SK-N-SH (cell line): Measurements from ENCODE around the gene CDAN1. TPM values are rescaled to one million over a fixed set of nuclear protein-coding genes. Genes with fewer than 3 reads are reported as not detected.

ENCODE experiments used
- CTCF ChIA-PET: fragments of 300-600, 350-600 bp; formaldehyde crosslinking; extraction: SDS; loops from one replicate; lab custom pipeline; 2021; lab: Yijun Ruan, JAX
- POLR2A ChIA-PET: fragments of 350-600 bp; sonication (Branson Sonifier 250); formaldehyde crosslinking; extraction: SDS; loops from one replicate; lab custom pipeline; 2020; ENCODE audit warnings: antibody characterized with exemption, inconsistent platforms; lab: Yijun Ruan, JAX
- DNase-seq: peaks from one replicate; pipeline ENCODE4 v3.0.0; 2012
- H2AFZ ChIP-seq: fragments of 200-600 bp; sonication (generic); 2 replicates; pipeline ENCODE4 v1.8.1; 2016; ENCODE audit warnings: antibody characterized with exemption, mild to moderate bottlenecking, low read depth
- H3F3A ChIP-seq: fragments of 200-600 bp; sonication (generic); replicated peaks from 2 replicates; pipeline ENCODE3; 2016; ENCODE audit warnings: antibody characterized with exemption, mild to moderate bottlenecking; ENCODE audit not compliant: insufficient read depth
- H3K27ac ChIP-seq, 2 experiments: fragments of 200-500 bp in 1 of 2; fragments of 200-600 bp in 1 of 2; sonication (Bioruptor generic) in 1 of 2; sonication (generic), shearing (Covaris generic) in 1 of 2; 2 replicates each; pipeline versions ENCODE4 v1.5.1 to v1.6.1; 2014 to 2016; ENCODE audit warnings: low read depth in 2 of 2, inconsistent platforms in 1 of 2, low read length in 1 of 2, mild to moderate bottlenecking in 1 of 2, mixed read lengths in 1 of 2
- H3K27me3 ChIP-seq: fragments of 200-600 bp; sonication (generic), shearing (Covaris generic); 2 replicates; pipeline ENCODE4 v1.6.1; 2016; ENCODE audit warnings: mixed run types; ENCODE audit not compliant: insufficient read depth
- H3K36me3 ChIP-seq, 2 experiments: fragments of 200-500 bp in 1 of 2; fragments of 200-600 bp in 1 of 2; sonication (Bioruptor generic) in 1 of 2; sonication (generic) in 1 of 2; replicated peaks in 1 of 2; 2 replicates each; pipeline versions ENCODE3 to v1.5.1; 2014 to 2016; ENCODE audit warnings: low read length in 1 of 2, mild to moderate bottlenecking in 1 of 2; ENCODE audit not compliant: insufficient read depth in 2 of 2, control insufficient read depth in 1 of 2
- H3K4me1 ChIP-seq, 2 experiments: fragments of 200-500 bp in 1 of 2; fragments of 200-600 bp in 1 of 2; sonication (Bioruptor generic) in 1 of 2; sonication (generic), shearing (Covaris generic) in 1 of 2; 2 replicates each; pipeline versions ENCODE4 v1.5.1 to v1.6.1; 2014 to 2016; ENCODE audit warnings: low read depth in 1 of 2, low read length in 1 of 2, mixed run types in 1 of 2; ENCODE audit not compliant: insufficient read depth in 2 of 2, control insufficient read depth in 1 of 2
- H3K4me2 ChIP-seq: fragments of 200-600 bp; sonication (generic), shearing (Covaris generic); 2 replicates; pipeline ENCODE4 v1.6.1; 2017; ENCODE audit warnings: mixed run types
- H3K4me3 ChIP-seq, 2 experiments: fragments of 200-500 bp in 1 of 2; fragments of 200-600 bp in 1 of 2; sonication (Bioruptor generic) in 1 of 2; sonication (generic), shearing (Covaris generic) in 1 of 2; 2 replicates each; pipeline versions ENCODE4 v1.5.1 to v1.8.1; 2014 to 2016; ENCODE audit warnings: low read depth in 2 of 2, inconsistent platforms in 1 of 2, low read length in 1 of 2, mild to moderate bottlenecking in 1 of 2, mixed read lengths in 1 of 2, moderate library complexity in 1 of 2
- H3K79me2 ChIP-seq: fragments of 200-600 bp; sonication (generic); 2 replicates; pipeline ENCODE4 v1.8.1; 2017; ENCODE audit warnings: mild to moderate bottlenecking; ENCODE audit not compliant: insufficient read depth
- H3K9ac ChIP-seq: fragments of 200-600 bp; sonication (generic); 2 replicates; pipeline ENCODE4 v1.6.1; 2017; ENCODE audit warnings: mixed run types
- H3K9me2 ChIP-seq: fragments of 200-600 bp; sonication (generic); 2 replicates; pipeline ENCODE4 v1.6.1; 2017; ENCODE audit warnings: mixed run types
- H3K9me3 ChIP-seq: fragments of 200-600 bp; sonication (generic); 2 replicates; pipeline ENCODE4 v1.6.1; 2017; ENCODE audit warnings: mixed run types, mild to moderate bottlenecking, moderate library complexity
- H4K20me1 ChIP-seq: fragments of 200-600 bp; sonication (generic); 2 replicates; pipeline ENCODE4 v1.6.1; 2017; ENCODE audit warnings: mild to moderate bottlenecking, mixed run types; ENCODE audit not compliant: insufficient read depth
- CHD2 ChIP-seq: fragments of 150-350 bp; IDR thresholded peaks from 2 replicates; pipeline ENCODE4 v1.6.1; 2018; ENCODE audit warnings: low read length; ENCODE audit not compliant: partially characterized antibody
- FOSL2 ChIP-seq: IDR thresholded peaks from 2 replicates; pipeline ENCODE4 v1.4.0; 2012; ENCODE audit warnings: low read depth, mild to moderate bottlenecking, moderate library complexity, borderline replicate concordance
- FOXJ3 ChIP-seq: sonication (generic); formaldehyde crosslinking; IDR thresholded peaks from 2 replicates; pipeline ENCODE4 v1.5.1; 2020; ENCODE audit warnings: mild to moderate bottlenecking, missing genetic modification reagents
- FOXM1 ChIP-seq: IDR thresholded peaks from 2 replicates; pipeline ENCODE4 v1.4.0; 2012; ENCODE audit warnings: low read depth, mild to moderate bottlenecking
- NFIC ChIP-seq: IDR thresholded peaks from 2 replicates; pipeline ENCODE4 v1.4.0; 2012; ENCODE audit warnings: borderline replicate concordance
- RAD21 ChIP-seq: IDR thresholded peaks from 2 replicates; pipeline ENCODE4 v1.6.1; 2012; ENCODE audit warnings: mild to moderate bottlenecking, low read length
- RFX5 ChIP-seq: IDR thresholded peaks from 2 replicates; pipeline ENCODE4 v1.6.1; 2012; ENCODE audit warnings: mild to moderate bottlenecking, improper control_type of control experiment, low read length
- TCF12 ChIP-seq: IDR thresholded peaks from 2 replicates; pipeline ENCODE4 v1.4.0; 2012
- WGBS: methylation state at CpG from one replicate; pipeline ENCODE4 v1.1.6; 2017; ENCODE audit warnings: low lambda C conversion rate; 5-methylcytosine and 5-hydroxymethylcytosine counted together
- polyA plus RNA-seq, 3 experiments: library from polyadenylated mRNA; depleted of rRNA; stranded (reverse); fragments of >200 nt; gene quantifications; 2 replicates each; pipeline ENCODE4 v1.2.3, GENCODE V29; 2012
- TF ChIP-seq, protein P1 (sequence below): fragments of 150-350 bp; IDR thresholded peaks from 2 replicates; pipeline ENCODE4 v1.6.1; 2016; ENCODE audit warnings: mild to moderate bottlenecking, low read depth, low read length
- TF ChIP-seq, protein P2 (sequence below): fragments of 150-350 bp; IDR thresholded peaks from 2 replicates; pipeline ENCODE4 v1.6.1; 2017; ENCODE audit warnings: antibody characterized with exemption, low read length, low read depth, borderline replicate concordance
- TF ChIP-seq, protein P3 (sequence below): IDR thresholded peaks from 2 replicates; pipeline ENCODE4 v1.4.0; 2012; ENCODE audit warnings: low read depth, borderline replicate concordance
- TF ChIP-seq, protein P4 (sequence below): IDR thresholded peaks from 2 replicates; pipeline ENCODE4; 2012

CDAN1 gene
- polyA plus RNA-seq, 1 of the 3 experiments (the other 2 are of a cell fraction): 6.2 TPM

DNA sequence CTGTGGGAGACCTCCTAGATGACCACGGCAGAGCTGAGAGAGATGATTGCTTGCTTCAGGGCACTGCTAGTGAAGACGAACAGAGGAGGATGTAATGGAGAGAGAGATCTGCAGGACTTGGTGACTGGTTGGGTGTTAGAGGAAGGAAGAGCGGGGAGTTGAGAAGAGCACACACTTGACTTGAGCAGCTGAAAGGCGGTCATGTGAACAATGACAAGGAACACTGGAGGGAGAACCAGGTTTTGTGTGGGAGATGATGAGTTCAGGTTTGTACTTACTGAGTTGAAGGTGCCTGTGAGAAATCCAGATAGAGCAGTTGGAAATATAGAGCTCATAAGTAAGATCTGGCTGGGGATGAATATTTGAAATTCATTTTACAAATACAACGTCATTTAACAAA lies 40.3 kb downstream of the CDAN1 start:
- Histone ChIP-seq H3K4me2 (no peak overlapping the region), H3K9me2 (no peaks in the 10 kb centered on the region), H4K20me1 (no peaks in the 10 kb centered on the region), H3K9ac (no peak overlapping the region), H3K9me3 (no peaks in the 10 kb centered on the region), H3F3A (peaks cover 4% of the 10 kb centered on the region), H3K4me1 (peaks cover 0 to 2% of the 10 kb centered on the region in 2 experiments; a peak in 1 of 4 replicates), H3K27ac (no peak overlapping the region), H3K79me2 (peaks cover 4% of the 10 kb centered on the region; the same call in 1 of the 2 replicates), H3K27me3 (no peaks in the 10 kb centered on the region), H3K4me3 (no peak overlapping the region), H3K36me3 (peaks cover 12 to 26% of the 10 kb centered on the region in 2 experiments), H2AFZ (no peak overlapping the region)
- CTCF ChIA-PET: interaction anchor here (4.6 to 4.8 kb wide), 2 partner anchors 8 to 230 kb away, joined by 20 to 25 read pairs; no protein-coding TSS in a partner anchor
- 88% methylated on average over 5 of the region's 5 CpGs for WGBS
- POLR2A ChIA-PET: no interaction called here
- TF ChIP-seq, protein P1, sequence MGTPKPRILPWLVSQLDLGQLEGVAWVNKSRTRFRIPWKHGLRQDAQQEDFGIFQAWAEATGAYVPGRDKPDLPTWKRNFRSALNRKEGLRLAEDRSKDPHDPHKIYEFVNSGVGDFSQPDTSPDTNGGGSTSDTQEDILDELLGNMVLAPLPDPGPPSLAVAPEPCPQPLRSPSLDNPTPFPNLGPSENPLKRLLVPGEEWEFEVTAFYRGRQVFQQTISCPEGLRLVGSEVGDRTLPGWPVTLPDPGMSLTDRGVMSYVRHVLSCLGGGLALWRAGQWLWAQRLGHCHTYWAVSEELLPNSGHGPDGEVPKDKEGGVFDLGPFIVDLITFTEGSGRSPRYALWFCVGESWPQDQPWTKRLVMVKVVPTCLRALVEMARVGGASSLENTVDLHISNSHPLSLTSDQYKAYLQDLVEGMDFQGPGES: no peak
- TF ChIP-seq TCF12: no peak
- no peak for TF ChIP-seq FOXJ3
- no peak for TF ChIP-seq RAD21
- TF ChIP-seq, protein P2, sequence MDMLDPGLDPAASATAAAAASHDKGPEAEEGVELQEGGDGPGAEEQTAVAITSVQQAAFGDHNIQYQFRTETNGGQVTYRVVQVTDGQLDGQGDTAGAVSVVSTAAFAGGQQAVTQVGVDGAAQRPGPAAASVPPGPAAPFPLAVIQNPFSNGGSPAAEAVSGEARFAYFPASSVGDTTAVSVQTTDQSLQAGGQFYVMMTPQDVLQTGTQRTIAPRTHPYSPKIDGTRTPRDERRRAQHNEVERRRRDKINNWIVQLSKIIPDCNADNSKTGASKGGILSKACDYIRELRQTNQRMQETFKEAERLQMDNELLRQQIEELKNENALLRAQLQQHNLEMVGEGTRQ: no peak
- TF ChIP-seq FOXM1: no peak
- TF ChIP-seq CHD2: no peak
- TF ChIP-seq, protein P3, sequence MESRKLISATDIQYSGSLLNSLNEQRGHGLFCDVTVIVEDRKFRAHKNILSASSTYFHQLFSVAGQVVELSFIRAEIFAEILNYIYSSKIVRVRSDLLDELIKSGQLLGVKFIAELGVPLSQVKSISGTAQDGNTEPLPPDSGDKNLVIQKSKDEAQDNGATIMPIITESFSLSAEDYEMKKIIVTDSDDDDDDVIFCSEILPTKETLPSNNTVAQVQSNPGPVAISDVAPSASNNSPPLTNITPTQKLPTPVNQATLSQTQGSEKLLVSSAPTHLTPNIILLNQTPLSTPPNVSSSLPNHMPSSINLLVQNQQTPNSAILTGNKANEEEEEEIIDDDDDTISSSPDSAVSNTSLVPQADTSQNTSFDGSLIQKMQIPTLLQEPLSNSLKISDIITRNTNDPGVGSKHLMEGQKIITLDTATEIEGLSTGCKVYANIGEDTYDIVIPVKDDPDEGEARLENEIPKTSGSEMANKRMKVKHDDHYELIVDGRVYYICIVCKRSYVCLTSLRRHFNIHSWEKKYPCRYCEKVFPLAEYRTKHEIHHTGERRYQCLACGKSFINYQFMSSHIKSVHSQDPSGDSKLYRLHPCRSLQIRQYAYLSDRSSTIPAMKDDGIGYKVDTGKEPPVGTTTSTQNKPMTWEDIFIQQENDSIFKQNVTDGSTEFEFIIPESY: no peak
- TF ChIP-seq, protein P4, sequence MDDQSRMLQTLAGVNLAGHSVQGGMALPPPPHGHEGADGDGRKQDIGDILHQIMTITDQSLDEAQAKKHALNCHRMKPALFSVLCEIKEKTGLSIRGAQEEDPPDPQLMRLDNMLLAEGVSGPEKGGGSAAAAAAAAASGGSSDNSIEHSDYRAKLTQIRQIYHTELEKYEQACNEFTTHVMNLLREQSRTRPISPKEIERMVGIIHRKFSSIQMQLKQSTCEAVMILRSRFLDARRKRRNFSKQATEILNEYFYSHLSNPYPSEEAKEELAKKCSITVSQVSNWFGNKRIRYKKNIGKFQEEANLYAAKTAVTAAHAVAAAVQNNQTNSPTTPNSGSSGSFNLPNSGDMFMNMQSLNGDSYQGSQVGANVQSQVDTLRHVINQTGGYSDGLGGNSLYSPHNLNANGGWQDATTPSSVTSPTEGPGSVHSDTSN: no peak
- no peak for TF ChIP-seq NFIC
- no peak for TF ChIP-seq FOSL2
- no peak for TF ChIP-seq RFX5
- DNase-seq: no peak
